ENCODE data around the gene CEACAM5. TPM values are rescaled to one million over a fixed set of nuclear protein-coding genes. Genes with fewer than 3 reads are reported as not detected.

CEACAM5 gene
- total RNA-seq, 1 donor from 2014 or later, result not detected

DNA sequence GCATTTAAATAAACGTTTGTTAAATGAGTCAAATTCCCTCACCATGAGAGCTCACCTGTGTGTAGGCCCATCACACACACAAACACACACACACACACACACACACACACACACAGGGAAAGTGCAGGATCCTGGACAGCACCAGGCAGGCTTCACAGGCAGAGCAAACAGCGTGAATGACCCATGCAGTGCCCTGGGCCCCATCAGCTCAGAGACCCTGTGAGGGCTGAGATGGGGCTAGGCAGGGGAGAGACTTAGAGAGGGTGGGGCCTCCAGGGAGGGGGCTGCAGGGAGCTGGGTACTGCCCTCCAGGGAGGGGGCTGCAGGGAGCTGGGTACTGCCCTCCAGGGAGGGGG is 8.5 kb upstream of the CEACAM5 start:
- Histone ChIP-seq H3K4me1 (ENCODE audit: control insufficient read depth in 3 of 3, insufficient read depth in 3 of 3, low read length in 3 of 3) (no peaks in the 10 kb centered on the region), H3K9me3 (ENCODE audit: control insufficient read depth in 3 of 3, low read length in 3 of 3) (no peaks in the 10 kb centered on the region), H3K4me3 (ENCODE audit: low read length in 3 of 3) (no peak overlapping the region), H3K27me3 (ENCODE audit: control insufficient read depth in 3 of 3, insufficient read depth in 3 of 3, low read length in 3 of 3) (peaks cover 5 to 33% (median 26%) of the 10 kb centered on the region in 3 donors), H3K27ac (ENCODE audit: low read depth, low read length) (no peak overlapping the region), H3K9ac (ENCODE audit: low read depth in 1 of 3, low read length in 3 of 3) (no peak overlapping the region), H3K36me3 (ENCODE audit: control insufficient read depth in 3 of 3, insufficient read depth in 3 of 3, low read length in 3 of 3) (no peaks in the 10 kb centered on the region)

DNA sequence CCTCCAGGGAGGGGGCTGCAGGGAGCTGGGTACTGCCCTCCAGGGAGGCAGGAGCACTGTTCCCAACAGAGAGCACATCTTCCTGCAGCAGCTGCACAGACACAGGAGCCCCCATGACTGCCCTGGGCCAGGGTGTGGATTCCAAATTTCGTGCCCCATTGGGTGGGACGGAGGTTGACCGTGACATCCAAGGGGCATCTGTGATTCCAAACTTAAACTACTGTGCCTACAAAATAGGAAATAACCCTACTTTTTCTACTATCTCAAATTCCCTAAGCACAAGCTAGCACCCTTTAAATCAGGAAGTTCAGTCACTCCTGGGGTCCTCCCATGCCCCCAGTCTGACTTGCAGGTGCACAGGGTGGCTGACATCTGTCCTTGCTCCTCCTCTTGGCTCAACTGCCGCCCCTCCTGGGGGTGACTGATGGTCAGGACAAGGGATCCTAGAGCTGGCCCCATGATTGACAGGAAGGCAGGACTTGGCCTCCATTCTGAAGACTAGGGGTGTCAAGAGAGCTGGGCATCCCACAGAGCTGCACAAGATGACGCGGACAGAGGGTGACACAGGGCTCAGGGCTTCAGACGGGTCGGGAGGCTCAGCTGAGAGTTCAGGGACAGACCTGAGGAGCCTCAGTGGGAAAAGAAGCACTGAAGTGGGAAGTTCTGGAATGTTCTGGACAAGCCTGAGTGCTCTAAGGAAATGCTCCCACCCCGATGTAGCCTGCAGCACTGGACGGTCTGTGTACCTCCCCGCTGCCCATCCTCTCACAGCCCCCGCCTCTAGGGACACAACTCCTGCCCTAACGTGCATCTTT is 7.8 kb upstream of the CEACAM5 start:
- Histone ChIP-seq H3K4me1 (ENCODE audit: control insufficient read depth in 3 of 3, insufficient read depth in 3 of 3, low read length in 3 of 3) (no peaks in the 10 kb centered on the region), H3K9me3 (ENCODE audit: control insufficient read depth in 3 of 3, low read length in 3 of 3) (peaks cover 0 to under 1% (median 0%) of the 10 kb centered on the region in 3 donors), H3K9ac (ENCODE audit: low read depth in 1 of 3, low read length in 3 of 3) (no peak overlapping the region), H3K36me3 (ENCODE audit: control insufficient read depth in 3 of 3, insufficient read depth in 3 of 3, low read length in 3 of 3) (no peaks in the 10 kb centered on the region), H3K27ac (ENCODE audit: low read depth, low read length) (no peak overlapping the region), H3K4me3 (ENCODE audit: low read length in 3 of 3) (no peak overlapping the region), H3K27me3 (ENCODE audit: control insufficient read depth in 3 of 3, insufficient read depth in 3 of 3, low read length in 3 of 3) (peaks cover 8 to 39% (median 32%) of the 10 kb centered on the region in 3 donors)

DNA sequence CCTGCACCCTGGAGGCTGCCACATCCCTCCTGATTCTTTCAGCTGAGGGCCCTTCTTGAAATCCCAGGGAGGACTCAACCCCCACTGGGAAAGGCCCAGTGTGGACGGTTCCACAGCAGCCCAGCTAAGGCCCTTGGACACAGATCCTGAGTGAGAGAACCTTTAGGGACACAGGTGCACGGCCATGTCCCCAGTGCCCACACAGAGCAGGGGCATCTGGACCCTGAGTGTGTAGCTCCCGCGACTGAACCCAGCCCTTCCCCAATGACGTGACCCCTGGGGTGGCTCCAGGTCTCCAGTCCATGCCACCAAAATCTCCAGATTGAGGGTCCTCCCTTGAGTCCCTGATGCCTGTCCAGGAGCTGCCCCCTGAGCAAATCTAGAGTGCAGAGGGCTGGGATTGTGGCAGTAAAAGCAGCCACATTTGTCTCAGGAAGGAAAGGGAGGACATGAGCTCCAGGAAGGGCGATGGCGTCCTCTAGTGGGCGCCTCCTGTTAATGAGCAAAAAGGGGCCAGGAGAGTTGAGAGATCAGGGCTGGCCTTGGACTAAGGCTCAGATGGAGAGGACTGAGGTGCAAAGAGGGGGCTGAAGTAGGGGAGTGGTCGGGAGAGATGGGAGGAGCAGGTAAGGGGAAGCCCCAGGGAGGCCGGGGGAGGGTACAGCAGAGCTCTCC is 6.9 kb upstream of the CEACAM5 start:
- peaks cover 0 to 2% (median 0%) of the 10 kb centered on the region in 3 donors for H3K9me3 ChIP-seq (ENCODE audit: control insufficient read depth in 3 of 3, low read length in 3 of 3)
- no peak overlapping the region for H3K27ac ChIP-seq (ENCODE audit: low read depth, low read length)
- H3K4me1 ChIP-seq (ENCODE audit: control insufficient read depth in 3 of 3, insufficient read depth in 3 of 3, low read length in 3 of 3), result no peaks in the 10 kb centered on the region
- H3K4me3 ChIP-seq (ENCODE audit: low read length in 3 of 3), result no peak overlapping the region
- no peak overlapping the region for H3K9ac ChIP-seq (ENCODE audit: low read depth in 1 of 3, low read length in 3 of 3)
- peaks cover 9 to 42% (median 35%) of the 10 kb centered on the region in 3 donors for H3K27me3 ChIP-seq (ENCODE audit: control insufficient read depth in 3 of 3, insufficient read depth in 3 of 3, low read length in 3 of 3)
- H3K36me3 ChIP-seq (ENCODE audit: control insufficient read depth in 3 of 3, insufficient read depth in 3 of 3, low read length in 3 of 3), result no peaks in the 10 kb centered on the region

DNA sequence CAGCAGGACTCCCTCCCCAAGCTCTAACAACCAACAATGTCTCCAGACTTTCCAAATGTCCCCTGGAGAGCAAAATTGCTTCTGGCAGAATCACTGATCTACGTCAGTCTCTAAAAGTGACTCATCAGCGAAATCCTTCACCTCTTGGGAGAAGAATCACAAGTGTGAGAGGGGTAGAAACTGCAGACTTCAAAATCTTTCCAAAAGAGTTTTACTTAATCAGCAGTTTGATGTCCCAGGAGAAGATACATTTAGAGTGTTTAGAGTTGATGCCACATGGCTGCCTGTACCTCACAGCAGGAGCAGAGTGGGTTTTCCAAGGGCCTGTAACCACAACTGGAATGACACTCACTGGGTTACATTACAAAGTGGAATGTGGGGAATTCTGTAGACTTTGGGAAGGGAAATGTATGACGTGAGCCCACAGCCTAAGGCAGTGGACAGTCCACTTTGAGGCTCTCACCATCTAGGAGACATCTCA is 6.2 kb upstream of the CEACAM5 start:
- H3K9ac ChIP-seq (ENCODE audit: low read depth in 1 of 3, low read length in 3 of 3), result no peak overlapping the region
- no peaks in the 10 kb centered on the region for H3K4me1 ChIP-seq (ENCODE audit: control insufficient read depth in 3 of 3, insufficient read depth in 3 of 3, low read length in 3 of 3)
- H3K9me3 ChIP-seq (ENCODE audit: control insufficient read depth in 3 of 3, low read length in 3 of 3), result peaks cover 0 to 2% (median 0%) of the 10 kb centered on the region in 3 donors
- no peak overlapping the region for H3K27ac ChIP-seq (ENCODE audit: low read depth, low read length)
- no peak overlapping the region for H3K4me3 ChIP-seq (ENCODE audit: low read length in 3 of 3)
- peaks cover 13 to 44% (median 36%) of the 10 kb centered on the region in 3 donors for H3K27me3 ChIP-seq (ENCODE audit: control insufficient read depth in 3 of 3, insufficient read depth in 3 of 3, low read length in 3 of 3)
- H3K36me3 ChIP-seq (ENCODE audit: control insufficient read depth in 3 of 3, insufficient read depth in 3 of 3, low read length in 3 of 3), result no peaks in the 10 kb centered on the region

DNA sequence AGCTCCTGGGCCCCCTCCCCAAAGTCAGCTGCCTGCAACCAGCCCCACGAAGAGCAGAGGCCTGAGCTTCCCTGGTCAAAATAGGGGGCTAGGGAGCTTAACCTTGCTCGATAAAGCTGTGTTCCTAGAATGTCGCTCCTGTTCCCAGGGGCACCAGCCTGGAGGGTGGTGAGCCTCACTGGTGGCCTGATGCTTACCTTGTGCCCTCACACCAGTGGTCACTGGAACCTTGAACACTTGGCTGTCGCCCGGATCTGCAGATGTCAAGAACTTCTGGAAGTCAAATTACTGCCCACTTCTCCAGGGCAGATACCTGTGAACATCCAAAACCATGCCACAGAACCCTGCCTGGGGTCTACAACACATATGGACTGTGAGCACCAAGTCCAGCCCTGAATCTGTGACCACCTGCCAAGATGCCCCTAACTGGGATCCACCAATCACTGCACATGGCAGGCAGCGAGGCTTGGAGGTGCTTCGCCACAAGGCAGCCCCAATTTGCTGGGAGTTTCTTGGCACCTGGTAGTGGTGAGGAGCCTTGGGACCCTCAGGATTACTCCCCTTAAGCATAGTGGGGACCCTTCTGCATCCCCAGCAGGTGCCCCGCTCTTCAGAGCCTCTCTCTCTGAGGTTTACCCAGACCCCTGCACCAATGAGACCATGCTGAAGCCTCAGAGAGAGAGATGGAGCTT is 4.7 kb upstream of the CEACAM5 start:
- H3K9ac ChIP-seq (ENCODE audit: low read depth in 1 of 3, low read length in 3 of 3), result no peak overlapping the region
- H3K27me3 ChIP-seq (ENCODE audit: control insufficient read depth in 3 of 3, insufficient read depth in 3 of 3, low read length in 3 of 3), result peaks cover 24 to 56% (median 45%) of the 10 kb centered on the region in 3 donors
- H3K36me3 ChIP-seq (ENCODE audit: control insufficient read depth in 3 of 3, insufficient read depth in 3 of 3, low read length in 3 of 3), result no peaks in the 10 kb centered on the region
- no peak overlapping the region for H3K27ac ChIP-seq (ENCODE audit: low read depth, low read length)
- peaks cover 0 to 2% (median 0%) of the 10 kb centered on the region in 3 donors for H3K9me3 ChIP-seq (ENCODE audit: control insufficient read depth in 3 of 3, low read length in 3 of 3)
- H3K4me3 ChIP-seq (ENCODE audit: low read length in 3 of 3), result no peak overlapping the region
- no peaks in the 10 kb centered on the region for H3K4me1 ChIP-seq (ENCODE audit: control insufficient read depth in 3 of 3, insufficient read depth in 3 of 3, low read length in 3 of 3)

DNA sequence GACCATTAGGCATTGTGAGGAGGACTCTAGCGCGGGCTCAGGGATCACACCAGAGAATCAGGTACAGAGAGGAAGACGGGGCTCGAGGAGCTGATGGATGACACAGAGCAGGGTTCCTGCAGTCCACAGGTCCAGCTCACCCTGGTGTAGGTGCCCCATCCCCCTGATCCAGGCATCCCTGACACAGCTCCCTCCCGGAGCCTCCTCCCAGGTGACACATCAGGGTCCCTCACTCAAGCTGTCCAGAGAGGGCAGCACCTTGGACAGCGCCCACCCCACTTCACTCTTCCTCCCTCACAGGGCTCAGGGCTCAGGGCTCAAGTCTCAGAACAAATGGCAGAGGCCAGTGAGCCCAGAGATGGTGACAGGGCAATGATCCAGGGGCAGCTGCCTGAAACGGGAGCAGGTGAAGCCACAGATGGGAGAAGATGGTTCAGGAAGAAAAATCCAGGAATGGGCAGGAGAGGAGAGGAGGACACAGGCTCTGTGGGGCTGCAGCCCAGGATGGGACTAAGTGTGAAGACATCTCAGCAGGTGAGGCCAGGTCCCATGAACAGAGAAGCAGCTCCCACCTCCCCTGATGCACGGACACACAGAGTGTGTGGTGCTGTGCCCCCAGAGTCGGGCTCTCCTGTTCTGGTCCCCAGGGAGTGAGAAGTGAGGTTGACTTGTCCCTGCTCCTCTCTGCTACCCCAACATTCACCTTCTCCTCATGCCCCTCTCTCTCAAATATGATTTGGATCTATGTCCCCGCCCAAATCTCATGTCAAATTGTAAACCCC is 2.8 kb upstream of the CEACAM5 start:
- no peaks in the 10 kb centered on the region for H3K4me1 ChIP-seq (ENCODE audit: control insufficient read depth in 3 of 3, insufficient read depth in 3 of 3, low read length in 3 of 3)
- H3K9me3 ChIP-seq (ENCODE audit: control insufficient read depth in 3 of 3, low read length in 3 of 3), result peaks cover 0 to 2% (median 0%) of the 10 kb centered on the region in 3 donors
- H3K9ac ChIP-seq (ENCODE audit: low read depth in 1 of 3, low read length in 3 of 3), result no peak overlapping the region
- no peaks in the 10 kb centered on the region for H3K36me3 ChIP-seq (ENCODE audit: control insufficient read depth in 3 of 3, insufficient read depth in 3 of 3, low read length in 3 of 3)
- H3K27me3 ChIP-seq (ENCODE audit: control insufficient read depth in 3 of 3, insufficient read depth in 3 of 3, low read length in 3 of 3), result peaks cover 19 to 55% (median 54%) of the 10 kb centered on the region in 3 donors
- no peak overlapping the region for H3K27ac ChIP-seq (ENCODE audit: low read depth, low read length)
- no peak overlapping the region for H3K4me3 ChIP-seq (ENCODE audit: low read length in 3 of 3)

DNA sequence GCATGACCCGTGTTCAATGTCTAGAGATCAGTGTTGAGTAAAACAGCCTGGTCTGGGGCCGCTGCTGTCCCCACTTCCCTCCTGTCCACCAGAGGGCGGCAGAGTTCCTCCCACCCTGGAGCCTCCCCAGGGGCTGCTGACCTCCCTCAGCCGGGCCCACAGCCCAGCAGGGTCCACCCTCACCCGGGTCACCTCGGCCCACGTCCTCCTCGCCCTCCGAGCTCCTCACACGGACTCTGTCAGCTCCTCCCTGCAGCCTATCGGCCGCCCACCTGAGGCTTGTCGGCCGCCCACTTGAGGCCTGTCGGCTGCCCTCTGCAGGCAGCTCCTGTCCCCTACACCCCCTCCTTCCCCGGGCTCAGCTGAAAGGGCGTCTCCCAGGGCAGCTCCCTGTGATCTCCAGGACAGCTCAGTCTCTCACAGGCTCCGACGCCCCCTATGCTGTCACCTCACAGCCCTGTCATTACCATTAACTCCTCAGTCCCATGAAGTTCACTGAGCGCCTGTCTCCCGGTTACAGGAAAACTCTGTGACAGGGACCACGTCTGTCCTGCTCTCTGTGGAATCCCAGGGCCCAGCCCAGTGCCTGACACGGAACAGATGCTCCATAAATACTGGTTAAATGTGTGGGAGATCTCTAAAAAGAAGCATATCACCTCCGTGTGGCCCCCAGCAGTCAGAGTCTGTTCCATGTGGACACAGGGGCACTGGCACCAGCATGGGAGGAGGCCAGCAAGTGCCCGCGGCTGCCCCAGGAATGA is 1.5 kb upstream of the CEACAM5 start:
- Histone ChIP-seq H3K4me1 (ENCODE audit: control insufficient read depth in 3 of 3, insufficient read depth in 3 of 3, low read length in 3 of 3) (no peaks in the 10 kb centered on the region), H3K27me3 (ENCODE audit: control insufficient read depth in 3 of 3, insufficient read depth in 3 of 3, low read length in 3 of 3) (peaks cover 19 to 52% (median 46%) of the 10 kb centered on the region in 3 donors), H3K27ac (ENCODE audit: low read depth, low read length) (no peak overlapping the region), H3K9ac (ENCODE audit: low read depth in 1 of 3, low read length in 3 of 3) (no peak overlapping the region), H3K9me3 (ENCODE audit: control insufficient read depth in 3 of 3, low read length in 3 of 3) (peaks cover 0 to 2% (median 0%) of the 10 kb centered on the region in 3 donors), H3K4me3 (ENCODE audit: low read length in 3 of 3) (no peak overlapping the region), H3K36me3 (ENCODE audit: control insufficient read depth in 3 of 3, insufficient read depth in 3 of 3, low read length in 3 of 3) (no peaks in the 10 kb centered on the region)

DNA sequence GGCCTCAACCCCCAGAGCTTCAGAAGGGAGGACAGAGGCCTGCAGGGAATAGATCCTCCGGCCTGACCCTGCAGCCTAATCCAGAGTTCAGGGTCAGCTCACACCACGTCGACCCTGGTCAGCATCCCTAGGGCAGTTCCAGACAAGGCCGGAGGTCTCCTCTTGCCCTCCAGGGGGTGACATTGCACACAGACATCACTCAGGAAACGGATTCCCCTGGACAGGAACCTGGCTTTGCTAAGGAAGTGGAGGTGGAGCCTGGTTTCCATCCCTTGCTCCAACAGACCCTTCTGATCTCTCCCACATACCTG is 969 bp upstream of the CEACAM5 start:
- Histone ChIP-seq H3K4me1 (ENCODE audit: control insufficient read depth in 3 of 3, insufficient read depth in 3 of 3, low read length in 3 of 3) (no peaks in the 10 kb centered on the region), H3K27ac (ENCODE audit: low read depth, low read length) (no peak overlapping the region), H3K4me3 (ENCODE audit: low read length in 3 of 3) (no peak overlapping the region), H3K9me3 (ENCODE audit: control insufficient read depth in 3 of 3, low read length in 3 of 3) (peaks cover 0 to 2% (median 0%) of the 10 kb centered on the region in 3 donors), H3K27me3 (ENCODE audit: control insufficient read depth in 3 of 3, insufficient read depth in 3 of 3, low read length in 3 of 3) (peaks cover 19 to 54% (median 46%) of the 10 kb centered on the region in 3 donors), H3K9ac (ENCODE audit: low read depth in 1 of 3, low read length in 3 of 3) (no peak overlapping the region), H3K36me3 (ENCODE audit: control insufficient read depth in 3 of 3, insufficient read depth in 3 of 3, low read length in 3 of 3) (no peaks in the 10 kb centered on the region)

DNA sequence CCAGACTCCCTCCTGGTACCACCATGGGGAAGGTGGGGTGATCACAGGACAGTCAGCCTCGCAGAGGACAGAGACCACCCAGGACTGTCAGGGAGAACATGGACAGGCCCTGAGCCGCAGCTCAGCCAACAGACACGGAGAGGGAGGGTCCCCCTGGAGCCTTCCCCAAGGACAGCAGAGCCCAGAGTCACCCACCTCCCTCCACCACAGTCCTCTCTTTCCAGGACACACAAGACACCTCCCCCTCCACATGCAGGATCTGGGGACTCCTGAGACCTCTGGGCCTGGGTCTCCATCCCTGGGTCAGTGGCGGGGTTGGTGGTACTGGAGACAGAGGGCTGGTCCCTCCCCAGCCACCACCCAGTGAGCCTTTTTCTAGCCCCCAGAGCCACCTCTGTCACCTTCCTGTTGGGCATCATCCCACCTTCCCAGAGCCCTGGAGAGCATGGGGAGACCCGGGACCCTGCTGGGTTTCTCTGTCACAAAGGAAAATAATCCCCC is 505 bp upstream of the CEACAM5 start:
- peaks cover 19 to 54% (median 46%) of the 10 kb centered on the region in 3 donors for H3K27me3 ChIP-seq (ENCODE audit: control insufficient read depth in 3 of 3, insufficient read depth in 3 of 3, low read length in 3 of 3)
- no peak overlapping the region for H3K9ac ChIP-seq (ENCODE audit: low read depth in 1 of 3, low read length in 3 of 3)
- no peak overlapping the region for H3K27ac ChIP-seq (ENCODE audit: low read depth, low read length)
- no peak overlapping the region for H3K4me3 ChIP-seq (ENCODE audit: low read length in 3 of 3)
- no peaks in the 10 kb centered on the region for H3K36me3 ChIP-seq (ENCODE audit: control insufficient read depth in 3 of 3, insufficient read depth in 3 of 3, low read length in 3 of 3)
- peaks cover 0 to 2% (median 0%) of the 10 kb centered on the region in 3 donors for H3K9me3 ChIP-seq (ENCODE audit: control insufficient read depth in 3 of 3, low read length in 3 of 3)
- no peaks in the 10 kb centered on the region for H3K4me1 ChIP-seq (ENCODE audit: control insufficient read depth in 3 of 3, insufficient read depth in 3 of 3, low read length in 3 of 3)

Measured in skeletal muscle tissue (tissue), 4 donors.